Measurements from ENCODE around the gene TBXAS1. TPM values are rescaled to one million over a fixed set of nuclear protein-coding genes. Genes with fewer than 3 reads are reported as not detected.

Gene TBXAS1
- total RNA-seq, 2 experiments from 2014 or later = 5.5 to 6.0 TPM

GRCh38 chr7:139966949-139967348 is 137.9 kb downstream of the TBXAS1 start:
- H3K36me3 ChIP-seq (ENCODE audit: insufficient read depth, low read length) = no peaks in the 10 kb centered on the region
- H3K27me3 ChIP-seq (ENCODE audit: control insufficient read depth in 1 of 2, insufficient read depth in 2 of 2, low read length in 2 of 2) = no peaks in the 10 kb centered on the region
- no peak for TF ChIP-seq CTCF (IDR thresholded peaks at IDR 0.05)
- no peak overlapping the region for H3K4me3 Mint-ChIP-seq
- H3K9me3 Mint-ChIP-seq = no peaks in the 10 kb centered on the region
- H3K36me3 Mint-ChIP-seq (ENCODE audit: low read depth) = no peaks in the 10 kb centered on the region
- no peak overlapping the region for H3K4me3 ChIP-seq (ENCODE audit: low read length)
- ChIA-PET POLR2A (no interaction called here), CTCF (no interaction called here)
- H3K4me1 ChIP-seq (ENCODE audit: insufficient read depth, low read length) = no peaks in the 10 kb centered on the region
- no peak for DNase-seq
- H3K27ac ChIP-seq (ENCODE audit: low read depth in 1 of 2, low read length in 2 of 2) = no peak overlapping the region
- H3K27ac Mint-ChIP-seq = no peak overlapping the region
- intact Hi-C loops (cut with DNase I, micrococcal nuclease) = no loop called here
- ATAC-seq (ENCODE audit: poor library complexity) = no peak
- H3K4me1 Mint-ChIP-seq (ENCODE audit: low read depth) = no peaks in the 10 kb centered on the region
- H3K9me3 ChIP-seq (ENCODE audit: control insufficient read depth in 1 of 2, insufficient read depth in 1 of 2, low read length in 2 of 2) = no peaks in the 10 kb centered on the region
- no peaks in the 10 kb centered on the region for H3K27me3 Mint-ChIP-seq

GRCh38 chr7:139968931-139969330 is 139.9 kb downstream of the TBXAS1 start:
- Histone ChIP-seq H3K36me3 (ENCODE audit: insufficient read depth, low read length) (no peaks in the 10 kb centered on the region), H3K4me3 (ENCODE audit: low read length) (no peak overlapping the region), H3K9me3 (ENCODE audit: control insufficient read depth in 1 of 2, insufficient read depth in 1 of 2, low read length in 2 of 2) (no peaks in the 10 kb centered on the region), H3K27ac (ENCODE audit: low read depth in 1 of 2, low read length in 2 of 2) (no peak overlapping the region), H3K27me3 (ENCODE audit: control insufficient read depth in 1 of 2, insufficient read depth in 2 of 2, low read length in 2 of 2) (no peaks in the 10 kb centered on the region), H3K4me1 (ENCODE audit: insufficient read depth, low read length) (no peaks in the 10 kb centered on the region)
- no peak for DNase-seq
- ChIA-PET CTCF (no interaction called here), POLR2A (interaction anchor here (1.2 kb wide), 1 partner anchor 13 kb away, joined by 5 read pairs; no protein-coding TSS in a partner anchor)
- no peak for ATAC-seq (ENCODE audit: poor library complexity)
- H3K27ac Mint-ChIP-seq = no peak overlapping the region
- intact Hi-C loops (cut with DNase I, micrococcal nuclease) = no loop called here
- no peaks in the 10 kb centered on the region for H3K36me3 Mint-ChIP-seq (ENCODE audit: low read depth)
- no peak for TF ChIP-seq CTCF (IDR thresholded peaks at IDR 0.05)
- no peak overlapping the region for H3K4me3 Mint-ChIP-seq
- H3K4me1 Mint-ChIP-seq (ENCODE audit: low read depth) = no peaks in the 10 kb centered on the region
- H3K27me3 Mint-ChIP-seq = no peaks in the 10 kb centered on the region
- H3K9me3 Mint-ChIP-seq = no peaks in the 10 kb centered on the region

- H3K27ac ChIP-seq (ENCODE audit: low read depth in 1 of 2, low read length in 2 of 2) = no peak overlapping the region
- DNase-seq (no peak), ATAC-seq (ENCODE audit: poor library complexity) (no peak)
- H3K36me3 ChIP-seq (ENCODE audit: insufficient read depth, low read length) = no peaks in the 10 kb centered on the region
- no peaks in the 10 kb centered on the region for H3K4me1 Mint-ChIP-seq (ENCODE audit: low read depth)
- no peak for TF ChIP-seq CTCF (IDR thresholded peaks at IDR 0.05)
- CTCF ChIA-PET = interaction anchor here (0.7 kb wide), 1 partner anchor 111 kb away, joined by 3 read pairs; no protein-coding TSS in a partner anchor
- no peaks in the 10 kb centered on the region for H3K9me3 Mint-ChIP-seq
- H3K4me3 ChIP-seq (ENCODE audit: low read length) = no peak overlapping the region
- no peaks in the 10 kb centered on the region for H3K27me3 ChIP-seq (ENCODE audit: control insufficient read depth in 1 of 2, insufficient read depth in 2 of 2, low read length in 2 of 2)
- H3K4me3 Mint-ChIP-seq = no peak overlapping the region
- no peaks in the 10 kb centered on the region for H3K9me3 ChIP-seq (ENCODE audit: control insufficient read depth in 1 of 2, insufficient read depth in 1 of 2, low read length in 2 of 2)
- intact Hi-C loops (cut with DNase I, micrococcal nuclease) = no loop called here
- no peaks in the 10 kb centered on the region for H3K36me3 Mint-ChIP-seq (ENCODE audit: low read depth)
- no peaks in the 10 kb centered on the region for H3K27me3 Mint-ChIP-seq
- no peak overlapping the region for H3K27ac Mint-ChIP-seq
- no peaks in the 10 kb centered on the region for H3K4me1 ChIP-seq (ENCODE audit: insufficient read depth, low read length)
- POLR2A ChIA-PET = no interaction called here
These were observed 143.0 kb downstream of the TBXAS1 start for GRCh38 chr7:139972029-139972428.
